Heart left ventricle (tissue), 13 donors: ENCODE measurements around the gene ETF1.

Source experiments
- POLR2A ChIP-seq, 2 donors: fragments of 450-650 bp; IDR thresholded peaks; one replicate each; pipeline ENCODE4 v1.6.1; 2017; ENCODE audit warnings: antibody characterized with exemption in 2 of 2, mild to moderate bottlenecking in 2 of 2, moderate library complexity in 2 of 2
- TF ChIP-seq, protein P1 (sequence below), 12 donors: fragments of 200-600 bp; sonication (generic) in 4 of 12; IDR thresholded peaks; one replicate each; pipeline versions ENCODE4 v1.5.0 to v1.8.0; 2018 to 2022; ENCODE audit warnings: antibody characterized with exemption in 12 of 12, mild to moderate bottlenecking in 5 of 12
- donor health status: ischemic (EF 13 %, LVEDD 7.1; RV severe dilation, severe dysfunction).
- donor health status: DM: no; HTN: yes; CAD: no.
- donor health status: DM: no; HTN: no; CAD: no.
- donor health status: ischemic (EF 25% LVEDD 6.9; RV normal size, moderate dysfunction).
- donor health status: ischemic (EF 25% LVEDD 5.7; RV mildly dilated, moderate dysfunction).
- donor health status: ischemic (EF 35%, LVEDD 5.7; RV mildly dilated, moderate dysfunction).
- donor health status: nonischemic (EF 11% LVEDD 7.7; RV severe dilation, severe dysfunction).
- donor health status: DM: yes; HTN: yes; CAD: no.
- donor health status: PGD.
- donor health status: ischemic (EF 29% LVEDD 5.4; RV normal size, mild dysfunction).
- donor health status: nonischemic (EF 23%, LVEDD 6.1; RV moderate dilation, normal function).

DNA sequence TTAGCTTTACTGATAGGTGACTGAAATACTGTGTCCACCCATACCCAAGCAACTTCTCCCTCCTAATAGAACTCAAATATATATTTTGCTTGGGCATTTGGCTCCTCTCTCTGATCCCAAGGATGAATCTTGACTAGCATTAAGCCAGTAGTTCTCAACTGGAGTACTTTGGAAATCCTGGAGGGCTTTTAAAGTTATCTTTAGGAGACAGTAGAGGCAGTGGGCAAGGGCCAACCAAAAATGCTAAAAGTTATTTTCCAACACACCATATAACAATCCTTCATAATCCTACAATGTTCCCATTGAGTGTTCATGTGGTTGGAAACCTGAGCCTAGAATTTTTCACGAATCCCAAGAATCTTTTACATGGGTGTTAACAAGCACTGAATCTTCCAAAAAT lies 11.1 kb upstream of the ETF1 start:
- TF ChIP-seq, protein P1, sequence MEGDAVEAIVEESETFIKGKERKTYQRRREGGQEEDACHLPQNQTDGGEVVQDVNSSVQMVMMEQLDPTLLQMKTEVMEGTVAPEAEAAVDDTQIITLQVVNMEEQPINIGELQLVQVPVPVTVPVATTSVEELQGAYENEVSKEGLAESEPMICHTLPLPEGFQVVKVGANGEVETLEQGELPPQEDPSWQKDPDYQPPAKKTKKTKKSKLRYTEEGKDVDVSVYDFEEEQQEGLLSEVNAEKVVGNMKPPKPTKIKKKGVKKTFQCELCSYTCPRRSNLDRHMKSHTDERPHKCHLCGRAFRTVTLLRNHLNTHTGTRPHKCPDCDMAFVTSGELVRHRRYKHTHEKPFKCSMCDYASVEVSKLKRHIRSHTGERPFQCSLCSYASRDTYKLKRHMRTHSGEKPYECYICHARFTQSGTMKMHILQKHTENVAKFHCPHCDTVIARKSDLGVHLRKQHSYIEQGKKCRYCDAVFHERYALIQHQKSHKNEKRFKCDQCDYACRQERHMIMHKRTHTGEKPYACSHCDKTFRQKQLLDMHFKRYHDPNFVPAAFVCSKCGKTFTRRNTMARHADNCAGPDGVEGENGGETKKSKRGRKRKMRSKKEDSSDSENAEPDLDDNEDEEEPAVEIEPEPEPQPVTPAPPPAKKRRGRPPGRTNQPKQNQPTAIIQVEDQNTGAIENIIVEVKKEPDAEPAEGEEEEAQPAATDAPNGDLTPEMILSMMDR (IDR thresholded peaks at IDR 0.05): no peak
- TF ChIP-seq POLR2A (IDR thresholded peaks at IDR 0.05): no peak
